NCI-H2171 (cell line): Measurements from ENCODE around the gene ISY1.
"Not testable (repeated sequence)": the region's sequence is repeated elsewhere in the genome, so short reads cannot be mapped to it uniquely, and the experiment has no call there.

Experiments
- DNase-seq: peaks from one replicate; lab custom pipeline; 2025; lab: John Stamatoyannopoulos, UW

Gene ISY1

GRCh38 chr3:129160891-129161859, at the start of gene ISY1:
ISY1 (minus strand) TSS chr3:129161063; CDS start chr3:129160975, 88 bp downstream.
- DNase-seq, result peak; percentile 97

- DNase-seq, result no peak
Measured at GRCh38 chr3:129207479-129207878, 46.6 kb upstream of the ISY1 start.

- DNase-seq, result no peak
Measured at GRCh38 chr3:129205109-129205832, 44.4 kb upstream of the ISY1 start.

GRCh38 chr3:129204473-129204872, 43.6 kb upstream of the ISY1 start:
- no peak for DNase-seq

GRCh38 chr3:129199366-129199765, 38.5 kb upstream of the ISY1 start:
- no peak for DNase-seq

GRCh38 chr3:129197321-129197720, 36.5 kb upstream of the ISY1 start:
- no peak for DNase-seq

- no peak for DNase-seq
Measured at GRCh38 chr3:129196601-129197000, 35.7 kb upstream of the ISY1 start.

GRCh38 chr3:129195731-129196256, 34.9 kb upstream of the ISY1 start:
- DNase-seq, result no peak

GRCh38 chr3:129189793-129190192, 28.9 kb upstream of the ISY1 start:
- DNase-seq, result not testable (repeated sequence)

GRCh38 chr3:129187857-129188256, 27.0 kb upstream of the ISY1 start:
- DNase-seq, result no peak

GRCh38 chr3:129185783-129186182, 24.9 kb upstream of the ISY1 start:
- DNase-seq, result no peak

- not testable (repeated sequence) for DNase-seq
Measured at GRCh38 chr3:129184784-129185542, 24.1 kb upstream of the ISY1 start.

GRCh38 chr3:129184396-129184657, 23.5 kb upstream of the ISY1 start:
- DNase-seq, result no peak

- peak; percentile 95 for DNase-seq
Measured at GRCh38 chr3:129183569-129184395, 22.9 kb upstream of the ISY1 start, which contains the start of gene CNBP. CNBP (minus strand) TSS chr3:129183896; CDS start chr3:129171757, 12,139 bp downstream.

- no peak for DNase-seq
Measured at GRCh38 chr3:129182390-129183185, 21.7 kb upstream of the ISY1 start.

- no peak for DNase-seq
Measured at GRCh38 chr3:129181819-129182218, 21.0 kb upstream of the ISY1 start.

GRCh38 chr3:129180461-129180860, 19.6 kb upstream of the ISY1 start:
- DNase-seq, result no peak

- no peak for DNase-seq
Measured at GRCh38 chr3:129176051-129176450, 15.2 kb upstream of the ISY1 start.

- DNase-seq, result no peak
Measured at GRCh38 chr3:129173725-129174124, 12.9 kb upstream of the ISY1 start.

- no peak for DNase-seq
Measured at GRCh38 chr3:129173206-129173605, 12.3 kb upstream of the ISY1 start.
